Fibroblast of the aortic adventitia (primary cell): ENCODE data around the gene RPL37A. TPM values are rescaled to one million over a fixed set of nuclear protein-coding genes. Genes with fewer than 3 reads are reported as not detected.

Experiments
- DNase-seq: peaks from one replicate; pipeline ENCODE4 v3.0.0-alpha.2; 2010; ENCODE audit warnings: low read depth
- H3K4me3 ChIP-seq: 2 replicates; pipeline ENCODE4 v1.5.1; 2011; ENCODE audit warnings: low read depth, mild to moderate bottlenecking, control low read depth, low read length, moderate library complexity
- CTCF ChIP-seq: IDR thresholded peaks from 2 replicates; pipeline ENCODE4 v1.5.1; 2011; ENCODE audit warnings: mild to moderate bottlenecking, low read length, control low read depth, inconsistent platforms; ENCODE audit not compliant: insufficient read depth
- total RNA-seq: library from RNA; depleted of rRNA; stranded (reverse); fragments of >200 nt; gene quantifications from 2 replicates; pipeline ENCODE4 v1.2.3, GENCODE V29; 2012; ENCODE audit warnings: low replicate concordance

RPL37A gene
- total RNA-seq, 1 donor, result 1,513 TPM

DNA sequence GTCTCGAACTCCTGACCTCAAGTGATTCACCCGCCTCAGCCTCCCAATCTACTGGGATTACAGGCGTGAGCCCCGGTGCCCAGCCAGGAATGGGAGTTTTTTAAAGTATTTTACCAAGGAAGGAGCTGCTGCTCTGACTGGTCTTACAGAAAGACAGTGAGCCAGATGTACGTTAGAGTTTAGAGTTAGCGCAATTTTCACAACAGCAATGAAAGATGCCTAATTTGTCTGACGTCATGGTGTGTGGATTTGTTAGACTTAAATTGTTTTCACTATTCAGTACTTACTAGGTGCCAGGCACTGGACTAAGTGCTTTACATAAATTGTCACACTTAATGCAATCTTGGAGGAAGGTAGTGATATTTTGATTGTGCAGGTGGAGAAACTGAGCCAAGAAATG lies 12.4 kb upstream of the RPL37A start:
- H3K4me3 ChIP-seq, result no peak overlapping the region
- TF ChIP-seq CTCF, result no peak
- DNase-seq, result no peak

DNA sequence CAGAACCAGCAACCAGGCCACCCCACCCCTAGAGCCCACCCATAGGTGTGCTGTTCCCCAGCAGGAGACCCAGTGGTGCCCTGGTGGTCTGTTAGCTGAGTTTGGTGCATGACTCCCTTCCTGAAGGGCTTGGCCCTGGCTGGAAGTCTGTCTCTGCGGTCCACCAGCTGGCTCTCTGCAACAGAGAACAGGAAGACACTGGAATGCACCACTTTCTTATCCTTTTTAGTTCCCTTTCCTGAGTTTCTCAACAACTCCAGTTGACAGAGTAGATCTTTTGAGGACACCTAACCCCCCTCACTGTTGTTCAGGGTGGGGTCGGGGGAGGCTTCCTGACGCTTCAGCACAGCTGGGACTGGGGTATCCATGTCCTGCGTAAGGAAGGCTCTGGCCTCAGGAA lies 11.9 kb upstream of the RPL37A start:
- no peak for TF ChIP-seq CTCF
- no peak overlapping the region for H3K4me3 ChIP-seq

GRCh38 chr2:216490061-216490460 lies 8.6 kb upstream of the RPL37A start:
- H3K4me3 ChIP-seq, result no peak overlapping the region
- no peak for TF ChIP-seq CTCF

More for the DNA sequence above, 11.9 kb upstream of the RPL37A start:
- no peak for DNase-seq

DNA sequence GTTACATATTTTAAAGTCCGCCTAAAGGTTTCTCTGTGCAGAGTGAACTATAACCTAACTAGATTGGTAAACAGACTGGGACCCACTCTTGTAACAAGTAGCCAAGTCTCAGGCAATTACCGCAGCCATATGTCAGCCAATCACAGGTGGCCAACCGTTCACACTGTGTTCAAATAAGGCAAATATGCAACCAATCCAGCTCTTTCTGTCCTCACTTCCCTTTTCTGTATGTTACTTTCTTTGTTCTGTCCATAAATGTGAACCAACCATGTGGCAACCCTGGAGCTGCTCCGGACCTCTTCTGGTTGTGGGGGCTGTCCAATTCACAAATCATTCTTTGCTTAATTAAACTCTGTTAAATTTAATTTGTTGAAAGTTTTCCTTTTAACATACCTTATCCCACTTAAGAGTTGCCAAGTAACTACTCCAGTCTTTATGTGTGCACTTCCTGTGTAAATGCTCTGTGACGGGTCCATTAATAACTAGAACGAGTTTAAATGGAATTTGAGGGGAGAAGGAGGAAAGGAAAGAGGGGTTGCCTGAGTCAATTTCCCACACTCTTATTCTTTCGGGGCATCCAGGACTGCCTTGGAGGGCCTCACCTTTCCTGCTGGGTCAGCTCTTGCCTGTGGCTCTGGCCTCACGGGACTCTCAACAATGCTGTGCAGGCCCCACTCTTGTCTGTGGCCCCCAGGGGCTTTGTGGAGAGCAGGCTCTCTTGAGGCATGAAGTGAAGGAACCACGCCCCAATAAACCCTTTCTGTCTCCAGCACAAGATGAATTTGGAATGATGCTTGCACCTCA lies 6.6 kb upstream of the RPL37A start:
- TF ChIP-seq CTCF, result no peak
- H3K4me3 ChIP-seq, result no peak overlapping the region
- DNase-seq, result no peak

More at GRCh38 chr2:216490061-216490460, 8.6 kb upstream of the RPL37A start:
- peak; percentile 80 for DNase-seq

- peak; percentile 77 for DNase-seq
- no peak for TF ChIP-seq CTCF
- no peak overlapping the region for H3K4me3 ChIP-seq
These were observed 5.9 kb upstream of the RPL37A start for GRCh38 chr2:216492597-216493333.

DNA sequence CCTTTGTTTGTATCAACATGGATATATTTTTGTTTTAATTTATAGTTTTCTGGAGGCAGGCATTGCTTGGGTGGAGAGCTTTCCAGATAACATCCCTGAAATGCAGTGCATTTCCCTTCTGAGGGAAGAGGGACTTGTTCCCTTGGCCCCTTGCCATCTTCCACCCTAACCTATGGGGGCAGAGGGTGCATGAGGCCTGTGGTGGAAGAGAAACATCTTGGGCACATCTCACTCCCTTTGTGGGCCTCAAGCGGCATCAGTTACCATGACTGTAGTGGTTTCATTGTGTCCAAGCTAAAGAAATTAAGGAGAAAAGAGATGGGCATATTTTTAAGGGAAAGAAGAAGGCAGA lies 5.3 kb upstream of the RPL37A start:
- TF ChIP-seq CTCF, result no peak
- DNase-seq, result no peak
- no peak overlapping the region for H3K4me3 ChIP-seq
